Spleen (tissue), 11 donors: ENCODE data around the gene UBE2G1. TPM values are rescaled to one million over a fixed set of nuclear protein-coding genes. Genes with fewer than 3 reads are reported as not detected.

Experiments used
- DNase-seq: peaks from one replicate; pipeline ENCODE4 v3.0.0-alpha.2; 2020
- H3K27ac ChIP-seq, 8 donors: fragments of 200-600 bp; sonication (generic) in 7 of 8; 1 replicate in 4 of 8; 2 replicates in 4 of 8; pipeline versions ENCODE4 v1.5.0 to v1.8.0; 2016 to 2021; ENCODE audit warnings: inconsistent platforms in 4 of 8, mild to moderate bottlenecking in 4 of 8, moderate library complexity in 1 of 8
- H3K27me3 ChIP-seq, 7 donors: fragments of 200-600 bp; sonication (generic) in 6 of 7; replicated peaks in 1 of 7; 1 replicate in 4 of 7; 2 replicates in 3 of 7; pipeline versions ENCODE4 v1.5.0 to v1.8.0; 2016 to 2021; ENCODE audit warnings: inconsistent platforms in 3 of 7, mild to moderate bottlenecking in 1 of 7
- H3K36me3 ChIP-seq, 6 donors: fragments of 200-600 bp; sonication (generic) in 5 of 6; 1 replicate in 4 of 6; 2 replicates in 2 of 6; pipeline versions ENCODE4 v1.5.0 to v1.8.0; 2016 to 2021; ENCODE audit warnings: inconsistent platforms in 2 of 6
- H3K4me1 ChIP-seq, 6 donors: fragments of 200-600 bp; sonication (generic) in 5 of 6; 1 replicate in 3 of 6; 2 replicates in 3 of 6; pipeline versions ENCODE4 v1.5.0 to v1.8.0; 2016 to 2021; ENCODE audit warnings: inconsistent platforms in 3 of 6
- H3K4me3 ChIP-seq, 8 donors: fragments of 200-600 bp; sonication (generic) in 7 of 8; 1 replicate in 4 of 8; 2 replicates in 4 of 8; pipeline versions ENCODE4 v1.5.0 to v1.8.0; 2016 to 2021; ENCODE audit warnings: inconsistent platforms in 4 of 8, mild to moderate bottlenecking in 4 of 8, moderate library complexity in 2 of 8
- H3K9me3 ChIP-seq, 8 donors: fragments of 200-600 bp; sonication (generic) in 7 of 8; 1 replicate in 4 of 8; 2 replicates in 4 of 8; pipeline versions ENCODE4 v1.5.0 to v1.8.0; 2016 to 2021; ENCODE audit warnings: inconsistent platforms in 4 of 8
- CTCF ChIP-seq, 11 experiments: fragments of 200-600 bp in 7 of 11; fragments of 450-650 bp in 4 of 11; sonication (generic) in 4 of 11; IDR thresholded peaks in 8 of 11; conservative IDR thresholded peaks in 3 of 11; 1 replicate in 7 of 11; 2 replicates in 4 of 11; pipeline versions ENCODE4 v1.4.0 to v1.8.0; 2016 to 2021; ENCODE audit warnings: antibody characterized with exemption in 11 of 11, inconsistent platforms in 4 of 11, mild to moderate bottlenecking in 1 of 11
- POLR2A ChIP-seq, 3 donors: fragments of 450-650 bp; IDR thresholded peaks; one replicate each; pipeline ENCODE4 v1.5.1; 2017; ENCODE audit warnings: antibody characterized with exemption in 3 of 3, mild to moderate bottlenecking in 1 of 3
- POLR2AphosphoS5 ChIP-seq, 3 donors: sonication (generic); formaldehyde crosslinking; IDR thresholded peaks; one replicate each; pipeline ENCODE4 v1.5.1; 2017; ENCODE audit warnings: antibody characterized with exemption in 3 of 3
- WGBS, 5 donors: extraction: QIAGEN DNeasy Blood & Tissue Kit in 3 of 5; methylation state at CpG; one replicate each; pipeline versions ENCODE4 v1.1.5 to v1.1.7; 2013 to 2018; 5-methylcytosine and 5-hydroxymethylcytosine counted together
- intact Hi-C: fragments of 100-400 bp; cut with DNase I; formaldehyde crosslinking; loops from one replicate; pipeline ENCODE4 v1.15.0; 2023; ENCODE audit warnings: low total_unique reads
- polyA plus RNA-seq, 3 donors: library from polyadenylated mRNA; stranded (reverse); fragments of 200-250 nt; gene quantifications; one replicate each; pipeline ENCODE4 v1.2.1, GENCODE V29; 2013
- total RNA-seq, 7 donors: library from RNA; depleted of rRNA in 3 of 7; stranded (reverse); fragments of >200 nt in 3 of 7; fragmentation: NEBNext Ultra II Directional in 4 of 7; extraction: Animal tissue kit (Norgen Biotek cat#: 25700) in 4 of 7; gene quantifications; one replicate each; pipeline versions ENCODE4 v1.1.0 to v1.2.1, GENCODE V29; 2016 to 2021
- donor health status: healthy with polysubstance abuse.
- donor health status: DM: no; HTN: no; CAD: no; lungs with moderate emphysema.
- donor health status: DM: no; HTN: no; CAD: no.
- donor health status: Bipolar disorder and iron deficiency.
- donor health status: healthy.
- donor health status: DM: no; HTN: no; CAD: no.
- donor health status: DM: yes; HTN: yes; CAD: no.

The UBE2G1 gene
- total and polyA plus RNA-seq, 10 donors: 10.7 to 59.7 (median 54.1) TPM

- TF ChIP-seq POLR2AphosphoS5 (IDR thresholded peaks at IDR 0.05): no peak
- no peak for TF ChIP-seq CTCF (IDR thresholded peaks at IDR 0.05 in 8 of 11, conservative IDR thresholded peaks at IDR 0.05 in 3 of 11)
- no peak for TF ChIP-seq POLR2A (IDR thresholded peaks at IDR 0.05)
- Histone ChIP-seq H3K9me3 (no peaks in the 10 kb centered on the region), H3K4me1 (peaks cover 0 to 90% (median 53%) of the 10 kb centered on the region in 6 donors), H3K27ac (no peak overlapping the region), H3K4me3 (no peak overlapping the region), H3K36me3 (no peaks in the 10 kb centered on the region), H3K27me3 (no peaks in the 10 kb centered on the region)
- WGBS, 5 donors: 88 to 96% (median 91%) methylated on average over 6 of the region's 6 CpGs
- intact Hi-C loops: no loop called here
- DNase-seq: no peak
Observed at GRCh38 chr17:4334332-4334731, 32.1 kb downstream of the UBE2G1 start.

- DNase-seq: no peak
- WGBS, 5 donors: 93 to 95% (median 94%) methylated on average over 9 of the region's 9 CpGs
- intact Hi-C loops: no loop called here
Observed at GRCh38 chr17:4333041-4333440, 33.4 kb downstream of the UBE2G1 start.

GRCh38 chr17:4332296-4332970, 34.0 kb downstream of the UBE2G1 start:
- no peak for DNase-seq
- Histone ChIP-seq H3K9me3 (no peaks in the 10 kb centered on the region), H3K27me3 (no peaks in the 10 kb centered on the region), H3K4me1 (peaks cover 0 to 71% (median 46%) of the 10 kb centered on the region in 6 donors), H3K36me3 (no peaks in the 10 kb centered on the region), H3K4me3 (no peak overlapping the region), H3K27ac (no peak overlapping the region)
- intact Hi-C loops: no loop called here
- no peak for TF ChIP-seq POLR2AphosphoS5 (IDR thresholded peaks at IDR 0.05)
- TF ChIP-seq POLR2A (IDR thresholded peaks at IDR 0.05): no peak
- no peak for TF ChIP-seq CTCF (IDR thresholded peaks at IDR 0.05 in 8 of 11, conservative IDR thresholded peaks at IDR 0.05 in 3 of 11)
- WGBS, 5 donors: 75 to 92% (median 82%) methylated on average over 6 of the region's 6 CpGs

More at GRCh38 chr17:4333041-4333440, 33.4 kb downstream of the UBE2G1 start:
- Histone ChIP-seq H3K9me3 (no peaks in the 10 kb centered on the region), H3K36me3 (no peaks in the 10 kb centered on the region), H3K4me3 (no peak overlapping the region), H3K4me1 (peaks cover 0 to 77% (median 49%) of the 10 kb centered on the region in 6 donors), H3K27ac (no peak overlapping the region), H3K27me3 (no peaks in the 10 kb centered on the region)
- TF ChIP-seq CTCF (IDR thresholded peaks at IDR 0.05 in 8 of 11, conservative IDR thresholded peaks at IDR 0.05 in 3 of 11): no peak
- TF ChIP-seq POLR2AphosphoS5 (IDR thresholded peaks at IDR 0.05): no peak
- no peak for TF ChIP-seq POLR2A (IDR thresholded peaks at IDR 0.05)

- Histone ChIP-seq H3K4me1 (peaks cover 0 to 63% (median 44%) of the 10 kb centered on the region in 6 donors), H3K27me3 (no peaks in the 10 kb centered on the region), H3K36me3 (peaks cover 0 to 2% (median 0%) of the 10 kb centered on the region in 6 donors), H3K27ac (no peak overlapping the region), H3K4me3 (no peak overlapping the region), H3K9me3 (peaks cover 0 to 2% (median 0%) of the 10 kb centered on the region in 8 donors)
- no peak for TF ChIP-seq POLR2AphosphoS5 (IDR thresholded peaks at IDR 0.05)
- TF ChIP-seq CTCF (IDR thresholded peaks at IDR 0.05 in 8 of 11, conservative IDR thresholded peaks at IDR 0.05 in 3 of 11): no peak
- TF ChIP-seq POLR2A (IDR thresholded peaks at IDR 0.05): no peak
- WGBS, 5 donors: 53 to 74% (median 64%) methylated on average over 7 of the region's 7 CpGs
- DNase-seq: no peak
- intact Hi-C loops: no loop called here
Observed at GRCh38 chr17:4331614-4332013, 34.9 kb downstream of the UBE2G1 start.
